Measurements from ENCODE around the gene SLC25A45. TPM values are rescaled to one million over a fixed set of nuclear protein-coding genes. Genes with fewer than 3 reads are reported as not detected.

Gene SLC25A45
- polyA plus RNA-seq, 2 of the 4 experiments (the other 2 are of a cell fraction), result 3.1 to 8.1 TPM

DNA sequence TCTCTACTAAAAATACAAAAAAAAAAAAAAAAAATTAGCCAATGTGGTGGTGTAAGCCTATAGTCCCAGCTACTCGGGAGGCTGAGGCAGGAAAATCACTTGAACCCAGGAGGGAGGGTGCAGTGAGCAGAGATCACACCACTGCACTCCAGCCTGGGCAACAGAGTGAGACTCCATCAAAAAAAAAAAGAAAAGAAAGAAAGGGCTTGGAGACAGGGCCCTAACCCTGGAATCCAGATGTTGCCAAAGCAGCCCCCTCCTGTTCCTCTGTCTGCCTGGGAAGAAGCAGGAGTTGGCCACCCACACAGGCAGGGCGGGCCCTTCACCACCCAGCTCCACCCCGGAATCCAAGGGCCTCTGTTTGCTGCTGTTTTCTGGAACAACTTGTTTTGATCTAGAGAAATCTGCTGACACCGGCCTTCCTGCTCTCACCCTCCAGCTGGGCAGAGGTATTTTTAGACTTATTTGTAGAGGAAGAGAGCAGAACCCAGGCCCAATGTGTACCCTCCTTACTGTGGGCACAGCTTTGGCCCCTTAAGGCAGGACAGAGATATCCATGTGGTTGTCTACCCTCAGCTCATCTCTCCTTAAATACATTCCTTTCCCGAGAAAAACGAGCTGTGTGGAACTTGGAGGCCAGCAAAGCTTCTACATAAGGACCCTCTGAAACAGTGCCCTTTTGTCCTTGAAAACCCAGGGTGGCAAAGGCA is 37.5 kb upstream of the SLC25A45 start (continued):
- TF ChIP-seq, protein P1, sequence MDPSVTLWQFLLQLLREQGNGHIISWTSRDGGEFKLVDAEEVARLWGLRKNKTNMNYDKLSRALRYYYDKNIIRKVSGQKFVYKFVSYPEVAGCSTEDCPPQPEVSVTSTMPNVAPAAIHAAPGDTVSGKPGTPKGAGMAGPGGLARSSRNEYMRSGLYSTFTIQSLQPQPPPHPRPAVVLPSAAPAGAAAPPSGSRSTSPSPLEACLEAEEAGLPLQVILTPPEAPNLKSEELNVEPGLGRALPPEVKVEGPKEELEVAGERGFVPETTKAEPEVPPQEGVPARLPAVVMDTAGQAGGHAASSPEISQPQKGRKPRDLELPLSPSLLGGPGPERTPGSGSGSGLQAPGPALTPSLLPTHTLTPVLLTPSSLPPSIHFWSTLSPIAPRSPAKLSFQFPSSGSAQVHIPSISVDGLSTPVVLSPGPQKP (IDR thresholded peaks at IDR 0.05; ENCODE audit: low read depth, low read length), result no peak
- TF ChIP-seq, protein P2, sequence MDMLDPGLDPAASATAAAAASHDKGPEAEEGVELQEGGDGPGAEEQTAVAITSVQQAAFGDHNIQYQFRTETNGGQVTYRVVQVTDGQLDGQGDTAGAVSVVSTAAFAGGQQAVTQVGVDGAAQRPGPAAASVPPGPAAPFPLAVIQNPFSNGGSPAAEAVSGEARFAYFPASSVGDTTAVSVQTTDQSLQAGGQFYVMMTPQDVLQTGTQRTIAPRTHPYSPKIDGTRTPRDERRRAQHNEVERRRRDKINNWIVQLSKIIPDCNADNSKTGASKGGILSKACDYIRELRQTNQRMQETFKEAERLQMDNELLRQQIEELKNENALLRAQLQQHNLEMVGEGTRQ (IDR thresholded peaks at IDR 0.05), result no peak
- TF ChIP-seq ZFP36 (IDR thresholded peaks at IDR 0.05; ENCODE audit: borderline replicate concordance, partially characterized antibody), result no peak
- TF ChIP-seq, protein P3, sequence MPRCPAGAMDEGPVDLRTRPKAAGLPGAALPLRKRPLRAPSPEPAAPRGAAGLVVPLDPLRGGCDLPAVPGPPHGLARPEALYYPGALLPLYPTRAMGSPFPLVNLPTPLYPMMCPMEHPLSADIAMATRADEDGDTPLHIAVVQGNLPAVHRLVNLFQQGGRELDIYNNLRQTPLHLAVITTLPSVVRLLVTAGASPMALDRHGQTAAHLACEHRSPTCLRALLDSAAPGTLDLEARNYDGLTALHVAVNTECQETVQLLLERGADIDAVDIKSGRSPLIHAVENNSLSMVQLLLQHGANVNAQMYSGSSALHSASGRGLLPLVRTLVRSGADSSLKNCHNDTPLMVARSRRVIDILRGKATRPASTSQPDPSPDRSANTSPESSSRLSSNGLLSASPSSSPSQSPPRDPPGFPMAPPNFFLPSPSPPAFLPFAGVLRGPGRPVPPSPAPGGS (IDR thresholded peaks at IDR 0.05), result no peak
- no peak for TF ChIP-seq MAZ (IDR thresholded peaks at IDR 0.05; ENCODE audit: borderline replicate concordance, low read depth, low read length)

DNA sequence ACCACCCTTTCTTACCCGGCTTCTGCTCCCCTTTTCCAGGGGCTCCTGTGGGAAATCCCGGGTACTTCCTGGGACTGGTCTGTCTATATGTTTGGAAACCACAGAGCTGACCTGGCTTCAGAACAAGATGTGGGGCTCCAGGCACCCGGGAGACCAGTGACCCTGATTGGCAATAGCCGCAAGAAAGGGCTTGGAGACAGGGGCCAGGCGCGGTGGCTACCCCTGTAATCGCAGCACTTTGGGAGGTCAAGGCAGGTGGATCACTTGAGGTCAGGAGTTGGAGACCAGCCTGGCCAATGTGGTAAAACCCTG is 37.0 kb upstream of the SLC25A45 start:
- Histone ChIP-seq H3K4me2 (peak overlapping the region; percentile 89), H3K4me1 (peaks cover 52% of the 10 kb centered on the region), H3K27ac (peak overlapping the region; percentile 97 to 100), H3K9me3 (no peaks in the 10 kb centered on the region), H3K4me3 (peak overlapping the region; percentile 30)
- TF ChIP-seq TFCP2L1 (CRISPR knock-in tag; IDR thresholded peaks at IDR 0.05), result no peak
- TF ChIP-seq JUN (IDR thresholded peaks at IDR 0.05), result no peak; a peak in 1 of 5 replicates
- TF ChIP-seq, protein P2 (IDR thresholded peaks at IDR 0.05), result no peak
- no peak for TF ChIP-seq ZFP36 (IDR thresholded peaks at IDR 0.05; ENCODE audit: borderline replicate concordance, partially characterized antibody)
- no peak for TF ChIP-seq RAD21 (conservative IDR thresholded peaks at IDR 0.05 in 1 of 2, IDR thresholded peaks at IDR 0.05 in 1 of 2)
- TF ChIP-seq, protein P1 (IDR thresholded peaks at IDR 0.05; ENCODE audit: low read depth, low read length), result no peak
- 0 out of 2 replicates have a peak, but pooled peaks have one; percentile 74 for TF ChIP-seq FOSB (CRISPR knock-in tag; IDR thresholded peaks at IDR 0.05)
- TF ChIP-seq HOXB13 (CRISPR knock-in tag; IDR thresholded peaks at IDR 0.05; ENCODE audit: low read depth), result peak; percentile 17; the same call in 1 of the 2 replicates
- no peak for TF ChIP-seq POLR2AphosphoS2 (conservative IDR thresholded peaks at IDR 0.05; ENCODE audit: low read length)
- no peak for TF ChIP-seq ZNF302 (CRISPR knock-in tag; IDR thresholded peaks at IDR 0.05)
- no peak for TF ChIP-seq PHF8 (IDR thresholded peaks at IDR 0.05; ENCODE audit: borderline replicate concordance, low read depth)
- peak; percentile 2; the same call in 1 of the 2 replicates for TF ChIP-seq HEYL (CRISPR knock-in tag; IDR thresholded peaks at IDR 0.05)
- TF ChIP-seq, protein P4, sequence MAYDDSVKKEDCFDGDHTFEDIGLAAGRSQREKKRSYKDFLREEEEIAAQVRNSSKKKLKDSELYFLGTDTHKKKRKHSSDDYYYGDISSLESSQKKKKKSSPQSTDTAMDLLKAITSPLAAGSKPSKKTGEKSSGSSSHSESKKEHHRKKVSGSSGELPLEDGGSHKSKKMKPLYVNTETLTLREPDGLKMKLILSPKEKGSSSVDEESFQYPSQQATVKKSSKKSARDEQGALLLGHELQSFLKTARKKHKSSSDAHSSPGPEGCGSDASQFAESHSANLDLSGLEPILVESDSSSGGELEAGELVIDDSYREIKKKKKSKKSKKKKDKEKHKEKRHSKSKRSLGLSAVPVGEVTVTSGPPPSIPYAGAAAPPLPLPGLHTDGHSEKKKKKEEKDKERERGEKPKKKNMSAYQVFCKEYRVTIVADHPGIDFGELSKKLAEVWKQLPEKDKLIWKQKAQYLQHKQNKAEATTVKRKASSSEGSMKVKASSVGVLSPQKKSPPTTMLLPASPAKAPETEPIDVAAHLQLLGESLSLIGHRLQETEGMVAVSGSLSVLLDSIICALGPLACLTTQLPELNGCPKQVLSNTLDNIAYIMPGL (CRISPR knock-in tag; IDR thresholded peaks at IDR 0.05; ENCODE audit: borderline replicate concordance), result peak; percentile 81
- POLR2A ChIA-PET, result interaction anchor here (0.6 to 17.5 kb wide), 13 partner anchors 7 to 145 kb away, joined by 3 to 756 read pairs (median 10); partner anchors contain the start of genes FRMD8, MALAT1, NEAT1 and SLC25A45
- FAIRE-seq, result no peak
- 27% methylated on average over 7 of the region's 7 CpGs for WGBS (ENCODE audit: missing lambda C conversion rate)
- DNase-seq (ENCODE audit: low read depth in 1 of 2, low spot score in 1 of 2), result no peak
- ATAC-seq, result no peak
- CTCF ChIA-PET, result interaction anchor here (0.8 to 17.0 kb wide), 5 partner anchors 18 to 91 kb away, joined by 3 to 208 read pairs (median 7); partner anchors contain the start of genes FRMD8 and SLC25A45

Measured in A549 (cell line).